Esophagus squamous epithelium (tissue), 4 donors: ENCODE data around the gene C1orf56.

Source experiments
- CTCF ChIP-seq, 6 experiments: fragments of 450-650 bp in 4 of 6; fragments of 200-600 bp in 2 of 6; sonication (generic) in 2 of 6; IDR thresholded peaks; one replicate each; pipeline ENCODE4 v1.5.1; 2016 to 2019; ENCODE audit warnings: antibody characterized with exemption in 6 of 6, mild to moderate bottlenecking in 4 of 6, moderate library complexity in 4 of 6
- POLR2A ChIP-seq, 4 donors: fragments of 450-650 bp; IDR thresholded peaks; one replicate each; pipeline ENCODE4 v1.6.1; 2017; ENCODE audit warnings: antibody characterized with exemption in 4 of 4, mild to moderate bottlenecking in 4 of 4, moderate library complexity in 3 of 4

- TF ChIP-seq POLR2A (IDR thresholded peaks at IDR 0.05) (no peak), CTCF (IDR thresholded peaks at IDR 0.05) (no peak)
These were observed 49.6 kb upstream of the C1orf56 start for GRCh38 chr1:150997949-150998348.
